Activated naive CD8-positive, alpha-beta T cell treated with anti-CD3 and anti-CD28 coated beads for 36 hours (primary cell): ENCODE measurements around the gene CYFIP1. TPM values are rescaled to one million over a fixed set of nuclear protein-coding genes. Genes with fewer than 3 reads are reported as not detected.

Source experiments
- DNase-seq: peaks from one replicate; pipeline ENCODE4 v3.0.0; 2021
- H3K27ac Mint-ChIP-seq: one replicate; pipeline ENCODE4 v1.8.0; 2022; ENCODE audit warnings: mild to moderate bottlenecking, moderate library complexity, mixed read lengths
- H3K27me3 Mint-ChIP-seq: one replicate; pipeline ENCODE4 v1.8.0; 2022; ENCODE audit warnings: mild to moderate bottlenecking, mixed read lengths
- H3K36me3 Mint-ChIP-seq: one replicate; pipeline ENCODE4 v1.8.0; 2021; ENCODE audit warnings: mild to moderate bottlenecking, mixed read lengths
- H3K4me1 Mint-ChIP-seq: one replicate; pipeline ENCODE4 v1.8.0; 2021; ENCODE audit warnings: mixed read lengths
- H3K4me3 Mint-ChIP-seq: one replicate; pipeline ENCODE4 v1.8.0; 2022; ENCODE audit warnings: mild to moderate bottlenecking, moderate library complexity, mixed read lengths
- H3K9me3 Mint-ChIP-seq: one replicate; pipeline ENCODE4 v1.8.0; 2022; ENCODE audit warnings: mixed read lengths
- total RNA-seq, 2 experiments: library from RNA; stranded (reverse); gene quantifications; one replicate each; pipeline ENCODE4 v1.2.3, GENCODE V29; 2021

Gene CYFIP1
- total RNA-seq, 2 experiments from 2014 or later = 14.9 to 17.1 TPM

GRCh38 chr15:22903427-22903826 is 76.7 kb downstream of the CYFIP1 start:
- Mint-ChIP-seq H3K27ac (no peak overlapping the region), H3K9me3 (no peaks in the 10 kb centered on the region), H3K4me1 (peaks cover 2% of the 10 kb centered on the region), H3K36me3 (peaks cover 12% of the 10 kb centered on the region), H3K4me3 (no peak overlapping the region), H3K27me3 (no peaks in the 10 kb centered on the region)
- DNase-seq = no peak

- Mint-ChIP-seq H3K27me3 (no peaks in the 10 kb centered on the region), H3K9me3 (no peaks in the 10 kb centered on the region), H3K4me1 (peaks cover 2% of the 10 kb centered on the region), H3K36me3 (peaks cover 9% of the 10 kb centered on the region), H3K4me3 (no peak overlapping the region), H3K27ac (no peak overlapping the region)
- no peak for DNase-seq
Measured at GRCh38 chr15:22902981-22903380, 77.2 kb downstream of the CYFIP1 start.

- peaks cover 2% of the 10 kb centered on the region for H3K4me1 Mint-ChIP-seq
- peaks cover 7% of the 10 kb centered on the region for H3K36me3 Mint-ChIP-seq
- DNase-seq = no peak
- no peaks in the 10 kb centered on the region for H3K9me3 Mint-ChIP-seq
- no peak overlapping the region for H3K27ac Mint-ChIP-seq
- no peaks in the 10 kb centered on the region for H3K27me3 Mint-ChIP-seq
- no peak overlapping the region for H3K4me3 Mint-ChIP-seq
Measured at GRCh38 chr15:22902578-22902977, 77.6 kb downstream of the CYFIP1 start.

GRCh38 chr15:22902046-22902445 is 78.1 kb downstream of the CYFIP1 start:
- DNase-seq = no peak
- H3K4me3 Mint-ChIP-seq = no peak overlapping the region
- no peak overlapping the region for H3K27ac Mint-ChIP-seq
- no peaks in the 10 kb centered on the region for H3K27me3 Mint-ChIP-seq
- no peaks in the 10 kb centered on the region for H3K9me3 Mint-ChIP-seq
- peaks cover 2% of the 10 kb centered on the region for H3K4me1 Mint-ChIP-seq
- peaks cover 7% of the 10 kb centered on the region for H3K36me3 Mint-ChIP-seq

GRCh38 chr15:22895465-22896190 is 84.5 kb downstream of the CYFIP1 start:
- peak; percentile 10 for DNase-seq
- Mint-ChIP-seq H3K4me1 (peaks cover 2% of the 10 kb centered on the region), H3K9me3 (no peaks in the 10 kb centered on the region), H3K36me3 (peaks cover 7% of the 10 kb centered on the region), H3K4me3 (no peak overlapping the region), H3K27ac (no peak overlapping the region), H3K27me3 (no peaks in the 10 kb centered on the region)

- Mint-ChIP-seq H3K4me3 (no peak overlapping the region), H3K36me3 (peaks cover under 1% of the 10 kb centered on the region), H3K4me1 (no peaks in the 10 kb centered on the region), H3K27ac (no peak overlapping the region), H3K9me3 (no peaks in the 10 kb centered on the region), H3K27me3 (no peaks in the 10 kb centered on the region)
- DNase-seq = no peak
Measured at GRCh38 chr15:22893881-22894280, 86.3 kb downstream of the CYFIP1 start.

- no peak for DNase-seq
- Mint-ChIP-seq H3K36me3 (no peaks in the 10 kb centered on the region), H3K9me3 (no peaks in the 10 kb centered on the region), H3K27ac (no peak overlapping the region), H3K4me3 (no peak overlapping the region), H3K27me3 (no peaks in the 10 kb centered on the region), H3K4me1 (no peaks in the 10 kb centered on the region)
Measured at GRCh38 chr15:22893081-22893480, 87.1 kb downstream of the CYFIP1 start.

- H3K27ac Mint-ChIP-seq = no peak overlapping the region
- DNase-seq = no peak
Measured at GRCh38 chr15:22892333-22892732, 87.8 kb downstream of the CYFIP1 start.

GRCh38 chr15:22891426-22892210 is 88.5 kb downstream of the CYFIP1 start:
- DNase-seq = no peak
- Mint-ChIP-seq H3K4me3 (no peak overlapping the region), H3K27me3 (no peaks in the 10 kb centered on the region), H3K27ac (no peak overlapping the region), H3K4me1 (no peaks in the 10 kb centered on the region), H3K36me3 (no peaks in the 10 kb centered on the region), H3K9me3 (no peaks in the 10 kb centered on the region)

More at GRCh38 chr15:22892333-22892732, 87.8 kb downstream of the CYFIP1 start:
- Mint-ChIP-seq H3K9me3 (no peaks in the 10 kb centered on the region), H3K4me3 (no peak overlapping the region), H3K36me3 (no peaks in the 10 kb centered on the region), H3K4me1 (no peaks in the 10 kb centered on the region), H3K27me3 (no peaks in the 10 kb centered on the region)

- no peak for DNase-seq
- Mint-ChIP-seq H3K9me3 (no peaks in the 10 kb centered on the region), H3K4me1 (no peaks in the 10 kb centered on the region), H3K27ac (no peak overlapping the region), H3K4me3 (no peak overlapping the region), H3K27me3 (no peaks in the 10 kb centered on the region), H3K36me3 (no peaks in the 10 kb centered on the region)
Measured at GRCh38 chr15:22890296-22890695, 89.9 kb downstream of the CYFIP1 start.

- DNase-seq = no peak
- no peak overlapping the region for H3K27ac Mint-ChIP-seq
- H3K27me3 Mint-ChIP-seq = no peaks in the 10 kb centered on the region
- no peak overlapping the region for H3K4me3 Mint-ChIP-seq
- no peaks in the 10 kb centered on the region for H3K4me1 Mint-ChIP-seq
- no peaks in the 10 kb centered on the region for H3K36me3 Mint-ChIP-seq
- no peaks in the 10 kb centered on the region for H3K9me3 Mint-ChIP-seq
Measured at GRCh38 chr15:22889146-22889818, 90.9 kb downstream of the CYFIP1 start.

- no peak for DNase-seq
- H3K36me3 Mint-ChIP-seq = no peaks in the 10 kb centered on the region
- no peaks in the 10 kb centered on the region for H3K27me3 Mint-ChIP-seq
- no peaks in the 10 kb centered on the region for H3K4me1 Mint-ChIP-seq
- no peaks in the 10 kb centered on the region for H3K9me3 Mint-ChIP-seq
- no peak overlapping the region for H3K4me3 Mint-ChIP-seq
- H3K27ac Mint-ChIP-seq = no peak overlapping the region
Measured at GRCh38 chr15:22888120-22888859, 91.9 kb downstream of the CYFIP1 start.

GRCh38 chr15:22887157-22887951 is 92.8 kb downstream of the CYFIP1 start:
- Mint-ChIP-seq H3K4me1 (no peaks in the 10 kb centered on the region), H3K4me3 (no peak overlapping the region), H3K27ac (no peak overlapping the region), H3K9me3 (no peaks in the 10 kb centered on the region), H3K36me3 (no peaks in the 10 kb centered on the region), H3K27me3 (no peaks in the 10 kb centered on the region)
- DNase-seq = no peak

- no peaks in the 10 kb centered on the region for H3K27me3 Mint-ChIP-seq
- no peak overlapping the region for H3K27ac Mint-ChIP-seq
- peaks cover 3% of the 10 kb centered on the region for H3K36me3 Mint-ChIP-seq
- no peaks in the 10 kb centered on the region for H3K4me1 Mint-ChIP-seq
- H3K4me3 Mint-ChIP-seq = no peak overlapping the region
- no peak for DNase-seq
- no peaks in the 10 kb centered on the region for H3K9me3 Mint-ChIP-seq
Measured at GRCh38 chr15:22885120-22885519, 95.0 kb downstream of the CYFIP1 start.
